ENCODE data around the gene DPM1.

The DPM1 gene

DNA sequence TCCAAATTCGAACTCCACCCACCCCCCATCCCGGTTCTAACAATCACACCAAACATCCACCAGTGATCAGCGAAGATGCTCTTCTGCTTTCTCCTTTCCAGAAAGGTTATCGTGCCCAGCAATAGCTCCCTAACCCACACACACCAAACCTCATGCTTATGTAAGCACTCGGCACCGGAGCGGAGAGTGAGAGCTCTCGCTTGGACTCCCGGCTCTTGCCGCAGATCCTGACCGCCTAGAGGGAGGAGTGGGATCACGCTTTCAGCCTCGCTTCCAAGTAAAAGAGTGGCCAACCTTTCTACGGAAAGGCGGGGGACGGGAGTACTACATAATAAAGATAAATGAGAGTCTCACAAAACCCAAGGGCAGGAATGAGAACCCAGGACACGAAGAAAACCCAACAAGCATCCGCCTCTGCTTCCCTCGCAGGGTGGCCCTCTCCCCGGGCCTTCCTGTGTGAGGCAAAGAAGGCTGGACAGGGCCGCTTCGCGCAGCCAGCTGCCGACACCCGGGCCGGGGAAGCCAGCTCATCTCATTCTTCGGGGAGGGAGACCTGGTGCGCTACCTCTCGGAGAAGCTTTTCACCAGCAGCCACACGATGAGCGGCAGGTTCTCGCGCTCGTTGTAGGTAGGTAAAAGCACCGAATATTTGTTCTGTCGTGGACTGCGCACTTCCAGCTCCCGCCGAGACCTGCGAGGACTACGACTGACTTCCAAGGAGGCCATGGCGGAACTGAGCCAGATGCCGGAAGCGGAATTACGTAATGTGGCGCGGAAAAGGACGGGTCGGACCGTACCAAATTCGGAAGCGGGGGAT, at the start of gene DPM1:
TSS of gene DPM1 (minus strand) at position 735 of the 817 bp plus-strand sequence. CDS start at position 726, 9 bp downstream.
- peak; percentile 86 for DNase-seq

DNA sequence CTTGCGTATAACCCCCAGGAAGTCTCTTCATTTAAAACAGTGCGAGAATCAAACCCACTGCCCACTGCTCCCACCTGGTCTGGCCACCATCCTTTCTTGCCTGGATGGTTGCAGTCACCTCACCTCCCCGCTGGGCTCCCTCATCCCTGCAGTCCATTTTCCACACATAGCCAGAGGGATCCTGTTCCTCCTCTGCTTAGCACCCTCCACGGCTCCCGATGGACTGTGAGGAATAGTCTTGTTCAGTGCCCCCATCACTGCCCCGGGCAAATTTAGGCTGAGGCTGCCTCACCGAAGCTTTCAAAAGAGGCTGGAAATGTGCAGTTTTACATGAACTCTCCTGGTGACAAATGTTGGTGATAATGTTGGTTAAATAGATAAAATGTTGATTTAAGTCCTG, 46.9 kb upstream of the DPM1 start:
- DNase-seq, result no peak

DNA sequence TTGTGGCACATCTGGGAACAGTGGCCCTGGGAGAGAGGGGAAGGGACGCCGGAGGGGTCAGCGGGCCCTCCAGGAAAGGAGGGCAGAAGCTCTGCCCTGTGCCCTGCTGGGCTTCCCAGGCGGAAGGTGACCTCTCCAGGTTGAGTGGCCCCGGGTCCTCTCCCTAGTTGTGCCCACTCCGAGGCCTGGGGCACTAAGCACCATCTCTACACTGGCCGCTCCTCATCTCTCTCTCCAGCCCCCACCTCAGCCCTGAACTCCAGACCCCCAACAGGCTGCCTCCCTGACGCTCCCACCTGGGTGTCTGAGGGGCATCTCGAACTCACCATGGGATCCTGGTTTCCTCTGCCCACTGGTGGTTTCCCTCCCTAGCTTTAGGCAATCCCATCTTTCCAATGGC, 46.4 kb upstream of the DPM1 start:
- DNase-seq, result no peak

DNA sequence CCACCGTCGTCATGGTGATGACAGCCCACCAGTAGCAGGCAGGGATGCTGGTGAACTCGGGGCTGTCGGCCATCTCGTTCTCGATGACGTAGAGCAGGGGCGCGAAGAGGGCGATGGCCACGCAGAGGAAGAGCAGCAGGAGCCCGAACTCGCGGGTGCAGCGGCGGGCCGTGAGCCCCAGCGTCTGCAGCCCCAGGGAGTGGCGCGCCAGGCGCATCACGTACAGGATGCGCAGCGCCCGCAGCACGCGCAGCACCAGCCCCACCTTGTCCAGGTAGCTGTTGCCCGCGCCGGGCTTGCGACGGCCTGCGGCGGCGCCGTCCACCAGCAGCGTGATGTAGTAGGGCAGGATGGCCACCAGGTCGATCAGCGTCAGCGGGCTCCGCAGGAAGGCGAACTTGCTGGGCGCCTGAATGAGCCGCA, 46.0 kb upstream of the DPM1 start:
- no peak for DNase-seq

DNA sequence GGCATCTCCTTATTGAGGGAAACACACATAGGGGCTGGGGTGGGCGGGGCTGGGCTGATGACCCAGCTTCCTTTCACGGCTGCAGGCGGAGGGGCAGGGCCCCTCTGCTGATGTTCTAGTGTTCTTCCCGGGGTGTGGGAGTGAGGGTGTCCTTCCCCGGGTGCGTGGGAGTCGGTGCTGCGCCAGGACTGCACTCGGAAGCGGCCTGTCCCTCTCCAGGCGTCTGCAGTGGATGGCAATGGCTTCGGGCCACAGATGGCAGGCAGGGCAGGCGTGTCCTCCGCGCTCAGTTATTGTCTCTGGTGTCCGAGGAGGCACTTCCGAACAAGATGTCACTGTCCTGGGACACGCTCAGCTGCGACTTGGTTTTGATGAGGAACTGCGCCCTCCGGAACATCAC, 45.4 kb upstream of the DPM1 start:
- DNase-seq, result no peak

DNA sequence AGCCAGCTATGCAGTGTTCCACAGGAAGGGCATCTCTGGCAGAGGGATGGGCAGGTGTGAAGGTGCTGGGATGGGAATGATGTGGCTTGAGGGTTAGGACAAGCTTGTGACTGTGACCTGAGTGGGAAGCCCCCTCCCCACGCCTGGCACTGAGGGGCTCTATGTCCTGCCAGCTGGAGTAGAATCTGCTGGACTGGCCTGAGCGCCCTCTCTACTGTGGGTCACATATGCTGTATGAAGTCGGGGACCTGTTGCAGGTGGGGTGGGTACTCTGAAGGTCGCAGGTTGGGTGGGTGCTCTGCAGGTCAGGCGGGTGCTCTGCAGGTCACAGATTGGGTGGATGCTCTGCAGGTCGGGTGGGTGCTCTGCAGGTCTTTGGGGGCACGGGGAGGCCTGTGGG, 44.3 kb upstream of the DPM1 start:
- no peak for DNase-seq

DNA sequence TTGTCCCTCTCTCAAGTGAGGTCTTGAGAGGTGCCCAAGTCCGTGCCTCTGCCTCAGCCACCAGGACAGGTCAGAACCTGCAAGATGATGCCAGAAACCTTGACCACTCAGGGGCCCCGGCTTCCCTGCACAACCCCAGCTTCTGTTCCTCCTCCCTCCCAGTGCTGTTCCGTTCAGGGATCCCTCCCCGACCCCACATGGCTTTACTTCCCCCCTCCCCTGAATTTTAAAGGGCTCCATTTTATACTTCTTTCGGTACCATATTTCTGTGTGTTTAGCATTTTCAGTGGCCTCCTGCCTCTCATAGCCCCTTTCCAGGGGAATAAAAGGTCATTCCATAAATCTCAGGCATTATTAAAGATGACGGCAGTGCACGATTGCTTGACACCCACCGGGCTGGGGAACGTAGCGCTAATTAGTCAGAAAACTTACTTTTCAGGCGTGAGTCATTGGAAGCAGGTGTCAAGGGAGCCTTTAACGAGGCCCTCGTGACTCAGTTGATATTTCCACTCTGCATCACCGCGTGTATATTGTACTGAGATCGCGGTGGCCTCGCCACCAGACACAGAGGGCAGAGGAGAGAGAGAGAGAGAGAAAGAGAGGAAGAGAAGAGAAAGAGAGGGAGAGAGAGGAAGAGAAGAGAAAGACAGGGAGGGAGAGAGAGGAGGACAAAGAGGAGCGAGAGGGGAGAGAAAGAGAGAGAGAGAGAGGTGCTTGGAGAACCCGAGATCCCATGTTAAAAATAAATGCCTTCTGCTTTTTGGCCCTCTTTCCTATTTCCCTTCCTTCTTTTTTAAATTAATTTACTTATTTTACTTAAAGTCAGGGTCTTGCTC, 43.3 kb upstream of the DPM1 start:
- no peak for DNase-seq

DNA sequence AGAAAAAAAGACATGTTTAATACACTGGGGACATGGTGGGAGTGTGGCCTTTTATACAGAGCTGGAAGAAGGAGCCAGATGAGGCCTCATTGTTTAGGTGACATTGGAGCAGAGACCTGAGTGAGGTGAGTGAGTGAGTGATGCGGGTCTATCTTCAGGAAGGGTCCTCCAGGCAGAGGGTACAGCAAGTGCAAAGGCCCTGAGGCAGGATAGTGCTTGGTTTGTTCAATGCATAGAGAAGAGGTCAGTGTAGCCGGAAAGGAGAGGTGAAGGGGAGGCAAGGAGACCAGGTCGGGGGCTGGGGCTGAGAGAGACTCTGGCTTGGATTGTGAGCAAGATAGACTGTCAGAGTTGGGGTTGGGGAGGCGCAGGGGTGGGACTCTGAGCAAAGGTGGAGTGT, 41.0 kb upstream of the DPM1 start:
- DNase-seq, result no peak

DNA sequence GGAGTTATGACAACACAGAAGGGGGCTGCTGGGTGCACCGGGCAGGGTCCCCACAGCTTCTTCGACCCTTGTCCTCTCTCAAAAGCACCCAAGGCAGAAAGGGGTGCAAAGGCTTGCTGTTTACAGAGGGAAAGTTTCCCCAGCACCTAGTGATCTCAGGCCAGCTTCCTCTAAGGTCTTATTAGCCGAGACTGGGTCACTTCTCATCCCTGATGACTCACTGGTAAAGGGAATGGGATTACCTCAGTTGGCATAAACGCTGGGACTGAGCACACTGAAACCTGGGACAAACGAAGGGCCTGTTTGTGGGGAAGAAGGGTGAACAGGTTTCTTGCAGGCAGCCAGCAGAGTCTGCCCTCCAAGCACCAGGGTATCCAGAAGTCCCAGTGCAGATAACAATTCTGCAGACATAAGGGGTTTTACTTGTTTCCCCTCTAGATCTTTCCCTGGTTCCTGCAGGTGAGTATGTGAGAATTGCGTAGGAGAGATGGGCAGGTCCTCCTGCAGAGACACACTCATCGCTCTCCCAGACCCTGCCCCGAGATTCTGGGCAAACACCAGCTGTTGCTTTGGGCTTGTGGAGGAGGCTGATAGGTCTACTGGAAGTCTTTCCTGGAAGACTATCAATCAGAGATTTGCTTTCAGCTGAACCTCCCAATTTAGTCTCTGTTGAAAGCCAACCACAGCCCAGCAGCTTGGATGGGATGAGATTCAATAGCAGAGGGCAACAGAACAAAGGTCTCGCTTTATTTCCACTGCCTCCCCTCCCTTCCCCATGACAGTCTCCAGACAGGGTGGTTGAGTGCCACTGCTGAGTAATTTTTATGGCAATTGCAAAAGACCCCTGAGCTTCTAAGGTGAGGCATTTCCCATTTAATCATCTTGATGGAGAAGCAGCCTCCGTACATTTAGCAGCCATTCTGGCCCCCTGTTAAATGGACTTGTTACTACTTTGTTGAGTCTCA, 38.9 kb upstream of the DPM1 start:
- no peak for DNase-seq

DNA sequence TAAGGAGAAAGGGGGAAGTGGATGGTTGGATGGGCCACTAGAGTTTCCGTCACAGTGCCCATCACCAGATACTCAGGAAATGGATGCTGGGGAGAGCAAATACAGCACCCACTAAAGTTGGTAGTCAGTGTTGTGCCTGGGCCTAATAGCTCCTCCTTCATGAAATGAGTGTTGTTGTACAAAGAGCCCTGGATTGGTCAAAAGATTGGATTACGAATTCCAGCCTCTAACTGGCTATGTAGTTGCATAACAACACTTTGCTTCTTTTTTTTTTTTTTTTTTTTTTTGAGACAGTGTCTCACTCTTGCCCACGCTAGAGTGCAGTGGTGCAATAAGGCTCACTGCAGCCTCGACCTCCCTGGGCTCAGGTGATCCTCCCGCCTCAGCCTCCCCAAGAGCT, 37.2 kb upstream of the DPM1 start:
- no peak for DNase-seq

DNA sequence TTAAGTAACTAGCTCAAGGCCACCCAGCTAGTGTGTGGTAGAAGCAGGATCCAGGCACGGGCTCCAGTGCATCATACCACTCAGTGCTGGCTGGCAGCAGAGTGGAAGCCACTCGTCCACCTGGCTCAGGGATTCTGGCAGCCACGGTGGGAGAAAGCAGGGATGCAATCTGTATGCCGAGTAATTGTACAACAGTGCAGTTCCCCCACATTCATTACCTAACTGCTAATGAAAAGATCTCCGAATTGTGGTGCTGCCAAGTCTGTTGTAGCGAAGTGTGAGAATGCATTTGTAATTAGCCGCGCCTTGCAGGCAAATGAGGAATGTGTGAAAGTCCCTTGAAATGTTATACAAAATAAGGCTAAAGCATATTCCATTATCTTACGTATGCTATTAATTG, 35.5 kb upstream of the DPM1 start:
- no peak for DNase-seq

DNA sequence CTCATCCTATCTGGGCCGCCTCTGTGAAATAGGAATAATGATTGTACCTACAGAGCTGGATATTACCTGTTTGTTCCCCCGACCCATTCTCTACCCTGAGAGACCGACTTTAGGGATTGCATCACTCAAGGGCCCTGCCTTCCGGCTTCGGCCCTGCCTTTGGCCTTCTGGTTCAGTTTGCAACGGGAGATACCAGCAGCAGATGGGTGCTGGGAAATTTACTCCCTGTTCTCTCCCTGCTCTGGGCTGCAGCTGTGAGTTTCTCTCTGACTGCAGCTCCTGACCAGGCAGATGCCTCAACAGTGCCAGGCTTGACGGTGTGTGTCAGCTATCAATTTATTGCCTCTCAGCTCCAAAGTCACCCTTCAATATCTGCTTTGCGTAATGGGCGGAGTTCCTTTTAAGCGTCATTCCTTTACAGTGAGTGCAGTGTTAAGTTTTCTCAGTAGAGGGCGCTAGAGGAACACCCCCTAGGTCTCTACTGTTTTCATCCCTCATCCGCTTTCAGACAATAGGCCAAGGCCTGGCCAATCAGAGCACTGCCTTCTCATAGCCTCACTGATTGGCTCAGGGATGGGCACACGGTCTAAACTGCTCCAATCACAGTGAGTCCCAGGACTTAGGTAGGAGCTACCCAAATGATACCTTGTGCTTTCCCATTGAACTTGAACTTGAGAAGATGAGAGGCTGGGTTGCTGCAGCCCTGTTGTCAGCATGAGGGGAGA, 34.6 kb upstream of the DPM1 start:
- peak; percentile 89 for DNase-seq

DNA sequence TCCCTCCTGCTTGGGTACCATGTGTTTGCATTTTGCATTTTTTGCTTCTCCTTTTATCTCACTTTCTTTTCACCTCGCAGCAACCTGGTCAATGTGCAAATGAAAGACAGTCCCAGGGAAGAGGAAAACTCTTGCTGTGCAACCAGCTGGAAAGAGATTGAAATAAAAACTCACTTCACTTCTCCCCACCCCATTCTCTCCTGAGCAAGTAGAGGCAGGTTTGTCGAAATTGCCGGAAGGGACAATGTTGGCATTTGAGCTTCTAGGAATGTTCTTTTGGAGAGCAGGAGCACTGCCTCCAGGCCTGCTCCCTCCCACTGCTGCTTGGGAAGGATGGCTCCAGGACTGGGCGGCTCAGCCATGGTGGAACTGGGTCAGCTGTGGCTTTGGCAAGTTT, 34.0 kb upstream of the DPM1 start:
- peak; percentile 74 for DNase-seq

DNA sequence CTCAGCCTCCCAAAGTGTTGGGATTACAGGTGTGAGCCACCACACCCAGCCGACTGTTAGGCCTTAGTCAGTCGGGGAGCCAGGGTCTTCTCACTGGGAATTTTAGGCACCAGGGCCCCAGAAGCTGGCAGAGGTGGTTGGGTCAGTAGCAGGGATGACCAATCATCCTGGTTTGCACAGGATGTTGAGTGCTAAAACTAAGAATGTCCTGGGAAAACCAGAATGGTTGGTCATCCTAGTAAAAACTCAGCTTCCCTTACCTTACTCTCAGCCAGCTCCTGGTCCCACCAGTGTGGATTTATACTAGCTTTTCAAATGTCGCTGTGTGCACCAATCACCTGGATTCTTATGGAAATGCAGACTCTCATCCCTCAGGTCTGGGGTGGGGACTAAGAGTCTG, 32.7 kb upstream of the DPM1 start:
- DNase-seq, result no peak

DNA sequence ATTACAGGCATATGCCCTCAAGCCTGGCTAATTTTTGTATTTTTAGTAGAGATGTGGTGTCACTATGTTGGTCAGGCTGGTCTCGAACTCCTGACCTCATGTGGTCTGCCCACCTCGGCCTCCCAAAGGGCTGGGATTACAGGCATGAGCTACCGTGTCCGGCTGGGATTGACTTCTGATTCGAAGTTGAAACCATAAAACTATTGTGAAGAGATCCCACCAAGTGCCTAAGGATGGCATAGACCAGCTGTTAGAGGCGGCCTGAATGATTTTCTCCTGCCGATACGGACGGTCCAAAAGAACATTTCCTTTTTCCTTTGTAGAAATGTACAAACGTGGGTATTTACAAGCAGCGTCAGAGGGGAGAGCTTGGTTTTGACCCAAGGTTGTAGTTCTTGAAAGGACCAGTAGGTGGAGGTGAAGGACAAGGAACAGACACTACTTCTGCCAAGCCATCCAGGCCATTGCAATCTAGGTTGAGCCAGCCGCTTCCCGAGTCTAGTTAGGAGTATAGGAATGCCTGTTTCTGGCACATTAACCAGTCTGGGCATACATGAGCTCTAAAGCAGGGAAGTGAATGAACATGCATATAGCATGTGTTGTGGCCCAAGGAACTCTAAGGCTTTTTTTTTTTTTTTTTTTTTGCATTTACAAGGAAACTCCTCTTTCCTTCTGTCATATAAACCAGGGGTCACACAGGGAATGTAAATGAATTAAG, 29.3 kb upstream of the DPM1 start:
- DNase-seq, result peak; percentile 88

DNA sequence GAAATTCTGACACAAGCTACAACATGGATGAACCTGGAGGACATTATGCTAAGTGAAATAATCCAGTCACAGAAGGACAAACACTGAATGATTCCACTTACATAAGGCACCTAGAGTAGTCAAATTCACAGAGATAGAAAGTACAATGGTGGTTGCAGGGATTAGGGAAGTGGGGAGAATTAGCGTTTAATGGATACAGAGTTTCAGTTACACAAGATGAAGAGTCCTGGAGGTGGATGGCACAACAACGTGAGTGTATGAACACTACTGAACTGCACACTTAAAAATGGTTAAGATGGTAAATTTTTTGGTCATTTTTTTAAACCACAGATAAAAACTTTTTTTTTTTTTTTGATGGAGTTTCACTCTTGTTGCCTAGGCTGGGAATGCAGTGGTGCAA, 25.0 kb upstream of the DPM1 start:
- DNase-seq, result no peak

DNA sequence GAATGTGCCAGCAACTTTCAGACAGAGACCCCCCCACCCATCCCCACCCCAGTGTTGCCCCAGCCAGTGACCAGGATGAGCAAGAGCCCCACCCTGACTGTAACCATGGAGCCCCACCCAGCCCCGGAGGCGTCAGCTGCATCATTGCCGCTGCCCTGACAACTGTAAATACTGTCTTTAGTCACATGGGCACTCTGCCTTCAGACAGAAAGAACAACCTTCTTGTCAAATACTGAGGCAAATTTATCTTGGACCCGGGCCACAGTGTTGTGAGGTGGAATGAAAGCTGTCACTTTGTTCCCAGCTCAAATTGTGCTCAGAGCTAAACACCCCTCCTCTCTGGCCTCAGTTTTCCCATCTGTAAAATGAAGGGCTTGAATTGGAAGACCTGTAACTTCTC, 24.0 kb upstream of the DPM1 start:
- no peak for DNase-seq

DNA sequence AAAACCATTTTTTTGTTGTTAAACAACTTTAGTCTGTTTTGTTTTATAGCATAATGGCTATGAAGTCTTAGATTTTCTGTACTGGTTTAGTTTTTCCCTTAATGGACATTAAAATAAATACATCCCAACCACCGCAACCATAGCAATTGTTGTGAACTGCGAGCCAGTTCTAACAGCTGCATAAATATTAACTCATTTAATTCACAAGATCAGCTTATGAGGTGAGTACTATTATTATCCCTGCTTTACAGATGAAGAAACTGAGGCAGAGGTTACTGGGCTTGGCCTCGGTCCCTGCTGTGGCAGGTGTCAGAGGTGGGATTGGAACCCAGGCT, 23.3 kb upstream of the DPM1 start:
- no peak for DNase-seq

DNA sequence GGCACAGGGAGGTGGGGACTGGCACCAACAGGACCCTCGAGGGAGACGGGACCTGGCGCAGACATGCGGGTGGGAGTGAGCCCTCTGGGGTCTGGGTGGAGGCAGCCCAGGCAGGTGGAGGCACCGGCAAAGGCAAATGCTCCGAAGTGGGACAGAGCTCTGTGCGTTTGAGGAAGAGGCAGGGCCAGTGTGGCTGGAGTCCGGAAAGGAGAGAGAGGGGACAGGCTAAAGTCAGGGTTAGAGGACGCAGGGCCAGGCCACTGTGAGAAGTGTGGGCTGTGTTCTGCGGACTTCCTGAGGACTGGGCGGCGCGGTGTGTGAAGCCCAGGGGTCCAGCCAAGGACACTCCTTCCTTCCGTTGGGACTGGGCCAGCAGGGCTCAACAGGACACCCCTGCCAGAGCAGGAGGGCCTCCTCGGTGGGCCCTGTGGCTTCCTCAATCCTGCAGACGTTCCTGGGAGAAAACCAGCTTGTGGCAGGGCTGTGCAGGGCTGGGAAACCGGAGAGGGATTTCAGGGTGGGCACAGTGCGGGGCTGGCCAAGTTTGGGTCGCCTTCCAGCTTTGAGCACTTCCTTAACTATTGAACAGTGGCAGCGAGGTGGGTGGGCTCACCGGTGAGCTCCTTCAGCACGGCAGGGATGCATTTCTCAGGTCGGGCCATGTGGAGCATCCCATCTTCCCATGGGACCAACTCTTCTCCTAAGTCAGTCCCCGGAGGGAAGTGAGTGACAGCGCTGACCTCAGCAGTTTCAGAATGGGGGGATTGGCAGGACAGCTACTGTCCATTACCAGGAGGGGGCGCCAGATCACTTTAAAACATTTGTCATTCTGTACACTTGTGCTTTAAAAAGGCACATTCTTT, 22.8 kb upstream of the DPM1 start:
- DNase-seq, result peak; percentile 76

DNA sequence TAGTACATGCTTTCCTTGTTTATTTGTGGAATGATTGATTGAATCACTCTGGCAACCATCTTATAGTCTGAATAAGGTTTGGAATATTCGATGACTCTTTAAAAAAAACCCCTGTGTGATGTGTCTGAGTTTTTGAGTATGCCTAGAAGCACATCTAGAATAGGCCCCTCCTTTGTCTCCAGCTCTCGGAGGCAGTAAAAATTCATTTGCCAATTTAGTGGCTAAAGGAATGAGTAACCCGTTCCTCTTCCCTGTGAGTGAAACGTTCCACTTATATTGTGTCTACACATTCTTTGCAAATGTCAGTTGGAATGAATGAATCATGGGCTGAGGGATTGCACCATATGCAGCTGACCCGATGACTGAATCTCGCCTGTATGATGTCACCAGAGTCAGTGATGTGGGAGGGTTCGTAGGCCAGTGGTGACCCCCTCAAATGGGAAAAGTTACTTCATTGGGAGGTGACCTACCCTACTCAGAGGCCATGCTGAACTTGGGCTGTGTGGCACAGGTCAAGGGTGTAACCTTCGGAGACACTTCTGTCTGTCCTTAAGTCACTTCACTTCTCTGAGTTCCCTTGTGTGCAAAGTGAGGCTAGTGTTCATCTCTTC, 21.8 kb upstream of the DPM1 start:
- peak; percentile 80 for DNase-seq

All from islet precursor cell (in vitro differentiated cells).